ENCODE results near the gene CDHR4.
"Not testable (repeated sequence)": the region's sequence is repeated elsewhere in the genome, so short reads cannot be mapped to it uniquely, and the experiment has no call there.

Gene CDHR4

DNA sequence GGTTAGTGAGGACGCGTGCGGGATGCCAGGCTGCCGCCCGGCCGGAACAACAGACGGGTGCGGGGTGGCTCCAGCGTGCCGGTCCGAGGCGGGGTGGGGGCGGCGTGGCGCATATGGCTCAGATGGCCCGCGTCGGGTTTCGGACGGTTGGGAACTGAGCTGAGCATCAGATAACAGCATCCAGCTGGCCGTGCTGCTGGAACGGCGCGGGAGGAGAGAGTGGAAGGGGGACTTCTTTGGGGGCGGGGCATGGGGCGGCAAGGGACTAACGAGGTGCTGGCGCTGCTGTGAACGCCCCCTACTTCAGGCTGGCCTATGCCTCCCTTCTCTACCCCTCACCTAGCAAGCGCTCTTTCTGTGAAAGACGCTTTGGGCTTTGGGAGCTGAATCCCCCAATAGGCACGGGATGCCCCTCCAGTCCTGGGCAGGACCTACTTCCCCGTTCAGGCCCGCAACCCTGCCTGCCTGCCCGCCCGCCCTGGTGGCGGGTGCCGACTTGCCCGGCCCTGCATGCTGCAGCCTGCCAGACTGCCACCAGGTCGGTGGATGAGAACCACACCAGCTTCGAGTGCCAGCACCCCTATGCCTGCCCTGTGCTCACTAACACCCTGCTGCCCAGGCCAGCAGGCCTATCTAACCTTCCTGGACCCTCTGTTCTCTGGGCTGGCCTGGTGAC is 3.9 kb upstream of the CDHR4 start:
- no peak for DNase-seq

- DNase-seq, result peak; percentile 27
These were observed 3.2 kb upstream of the CDHR4 start, which contains the start of gene INKA1 for GRCh38 chr3:49802719-49803464. INKA1 (plus strand) TSS chr3:49803261; CDS start chr3:49803393, 132 bp downstream.

GRCh38 chr3:49801160-49801559 is 1.5 kb upstream of the CDHR4 start:
- no peak for DNase-seq

- DNase-seq, result no peak
These were observed 568 bp downstream of the CDHR4 start for GRCh38 chr3:49799105-49799504.

DNA sequence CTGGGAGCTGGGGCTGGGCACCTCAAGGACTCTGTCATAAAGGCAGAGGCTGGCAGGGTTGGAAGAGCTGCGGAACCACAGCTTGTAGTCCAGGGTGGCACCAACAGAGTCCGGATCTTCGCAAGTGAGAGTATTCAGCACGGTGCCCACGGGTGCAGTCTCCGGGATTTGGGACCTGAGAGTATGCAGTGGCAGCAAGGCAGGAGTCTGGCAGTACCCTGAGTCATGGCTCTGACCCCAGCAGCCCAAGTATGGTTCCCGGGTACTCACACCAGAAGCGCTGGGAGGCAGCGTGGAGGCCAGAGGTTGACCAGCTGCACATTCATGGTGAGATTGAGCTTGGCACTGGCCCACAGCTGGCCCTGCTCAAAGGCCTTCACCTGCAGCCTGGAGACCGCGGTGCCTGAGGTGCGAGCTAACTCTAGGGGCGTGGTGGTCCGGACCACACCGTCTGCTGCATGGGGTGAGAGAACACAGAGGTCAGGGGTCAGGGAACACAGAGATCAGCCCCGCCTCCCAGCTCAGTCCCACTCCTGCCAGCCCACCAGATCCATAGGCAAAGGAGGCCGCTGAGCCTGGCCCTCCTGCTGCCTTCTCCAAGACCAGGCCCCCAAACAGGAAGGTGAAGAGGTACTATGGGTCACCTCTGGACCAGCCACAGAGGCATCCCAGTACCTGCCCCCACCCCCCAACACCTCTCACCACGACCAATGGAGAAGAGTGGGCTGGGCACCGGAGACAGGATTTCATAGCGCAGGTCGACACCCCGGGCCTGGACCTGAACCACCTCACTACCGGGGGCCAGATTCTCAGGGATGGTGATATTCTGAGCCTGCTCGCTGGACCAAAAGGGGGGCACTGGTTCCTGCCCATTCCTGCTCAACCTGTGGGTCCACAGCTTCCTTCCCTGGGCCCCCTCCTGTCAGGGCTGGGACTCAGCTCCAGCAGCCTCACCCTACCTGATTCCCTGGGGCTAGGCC is 4.5 kb downstream of the CDHR4 start:
- DNase-seq, result no peak

DNA sequence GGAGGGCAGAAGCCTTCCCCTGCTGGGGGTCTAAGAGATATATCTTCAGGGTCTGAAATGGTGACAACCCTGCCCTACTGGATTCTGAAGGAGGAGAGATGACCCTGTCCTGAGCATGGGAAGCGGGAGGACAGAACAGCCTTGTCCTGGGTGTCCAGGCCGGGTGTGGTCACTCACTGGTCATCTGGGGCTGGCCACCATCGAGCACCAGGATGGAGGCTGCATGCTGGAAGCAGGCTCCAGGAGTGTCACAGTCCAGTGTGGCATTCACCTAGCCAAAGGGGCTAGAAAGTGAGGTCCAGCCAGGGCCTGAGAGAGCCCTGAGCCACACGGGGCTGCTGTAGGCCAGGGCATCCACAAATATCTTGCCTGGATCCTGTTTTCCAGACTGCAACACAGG is 5.2 kb downstream of the CDHR4 start:
- no peak for DNase-seq

DNA sequence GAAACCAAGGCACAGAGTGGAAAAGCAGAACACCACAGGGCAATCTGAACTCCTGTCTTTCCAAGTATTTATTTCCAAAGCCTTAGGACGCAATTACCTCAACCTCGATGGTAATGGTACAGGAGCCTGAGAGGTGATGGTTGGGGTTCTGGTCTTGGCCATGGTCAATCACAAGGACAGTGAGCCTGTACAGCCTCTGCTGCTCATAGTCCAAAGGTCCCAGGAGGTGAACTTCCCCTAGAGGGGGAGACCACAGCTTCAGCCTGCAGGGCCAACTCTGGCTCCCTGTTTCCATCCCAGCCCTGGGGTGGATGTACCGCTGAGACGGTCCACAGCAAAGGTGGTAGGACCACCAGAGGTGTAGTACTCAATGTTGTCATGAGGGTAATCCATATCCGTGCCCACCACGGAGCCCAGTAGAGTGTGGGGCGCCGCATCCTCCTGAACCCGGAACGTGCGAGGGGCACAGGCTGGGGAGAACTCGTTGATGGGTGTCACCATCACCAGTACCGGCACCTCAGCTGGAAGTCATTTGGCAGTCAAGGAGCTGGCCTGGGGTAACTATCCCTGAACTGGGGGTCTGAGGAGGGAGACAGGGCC is 6.1 kb downstream of the CDHR4 start:
- DNase-seq, result no peak

DNA sequence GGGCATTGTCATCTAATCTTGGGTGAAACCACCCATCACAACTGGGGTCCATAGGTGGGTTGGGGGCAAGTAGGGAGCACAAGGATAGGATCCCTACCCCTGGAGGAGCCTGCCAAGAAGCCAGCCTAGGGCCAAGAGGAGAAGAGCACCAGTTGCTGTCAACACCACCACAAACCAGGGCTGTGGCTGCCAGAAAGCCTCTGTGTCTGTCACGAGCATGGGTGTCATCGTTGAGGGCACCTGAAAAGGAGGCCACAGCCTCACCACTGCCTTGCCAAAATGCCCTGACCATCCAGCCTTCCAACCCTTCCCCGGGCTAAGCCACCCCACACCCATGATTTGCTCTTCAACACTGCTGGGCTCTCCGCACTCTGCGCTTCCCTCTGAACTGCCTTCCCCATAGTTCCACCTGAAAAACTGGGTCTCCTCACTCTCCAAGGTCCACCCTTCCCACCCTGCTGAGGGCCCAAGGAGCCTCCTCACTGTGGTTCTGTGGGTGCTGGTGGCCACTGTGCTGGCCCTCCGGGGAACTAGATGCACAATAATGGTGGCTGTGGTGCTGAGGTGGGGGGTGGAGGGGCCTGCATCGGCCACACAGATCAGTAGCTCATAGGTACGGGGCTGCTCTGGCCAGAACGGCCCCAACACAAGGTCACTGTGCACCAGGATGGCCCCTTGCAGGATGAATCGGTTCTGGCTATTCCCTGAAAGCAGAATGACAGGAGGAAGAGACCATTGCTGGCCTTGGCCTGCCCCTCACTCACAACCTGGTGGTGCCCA is 7.1 kb downstream of the CDHR4 start:
- DNase-seq, result no peak

- DNase-seq, result no peak
These were observed 8.1 kb downstream of the CDHR4 start for GRCh38 chr3:49791571-49791970.

DNA sequence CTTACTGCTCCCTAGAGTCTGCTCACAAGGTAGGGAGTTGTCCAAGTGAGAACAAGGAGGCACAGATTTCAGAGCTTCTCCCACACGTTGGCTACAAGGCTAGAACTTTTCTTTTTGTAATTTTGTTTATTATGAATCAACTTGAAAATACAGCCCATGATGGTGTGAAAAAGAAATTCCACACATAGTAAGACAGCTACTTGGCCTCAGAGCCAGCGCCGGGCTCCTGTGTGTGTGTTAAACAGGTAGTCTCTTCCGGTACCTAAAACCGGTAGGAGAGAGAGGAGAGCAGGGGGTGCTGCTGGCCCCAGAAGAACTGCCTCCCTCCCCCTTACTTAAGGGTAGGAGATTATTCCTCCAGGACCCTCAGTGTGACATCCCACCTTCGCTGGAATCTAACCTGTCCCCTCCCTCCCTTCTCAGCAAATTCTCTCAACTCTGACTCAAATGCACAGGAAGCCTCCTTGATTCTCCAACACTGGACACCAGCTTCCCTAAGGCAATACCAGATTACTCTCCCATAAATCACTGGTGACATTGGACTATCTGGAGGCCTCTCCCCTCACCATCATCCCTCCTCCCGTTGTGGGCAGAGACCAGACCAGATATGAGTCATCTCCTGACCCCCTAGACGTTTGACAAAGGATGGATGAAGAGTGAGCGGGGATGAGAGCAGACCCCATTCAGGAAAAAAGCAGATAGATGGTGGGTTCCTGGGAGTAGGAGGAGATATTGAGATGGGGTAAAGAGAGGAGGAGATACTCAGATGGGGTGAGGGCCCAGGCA is 8.9 kb downstream of the CDHR4 start:
- DNase-seq, result no peak

DNA sequence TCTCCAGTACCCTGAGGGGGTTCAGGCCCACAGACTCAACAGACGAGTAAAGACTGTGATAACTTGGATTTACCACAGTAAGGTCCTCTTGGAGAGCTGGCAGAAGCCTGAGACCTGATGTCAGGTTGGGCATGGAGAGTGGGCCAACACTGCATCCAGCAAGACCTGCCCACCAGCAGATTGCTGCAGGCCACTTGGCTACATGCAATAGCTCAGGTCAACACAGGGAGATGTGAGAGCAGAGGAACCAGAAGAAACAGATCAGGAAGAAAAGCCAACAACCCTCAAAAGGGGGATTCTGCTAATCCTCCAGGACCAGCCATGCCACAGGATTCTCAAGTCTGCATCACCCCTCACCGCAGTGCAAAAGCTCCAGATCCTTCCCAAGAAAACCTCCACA is 11.6 kb downstream of the CDHR4 start:
- no peak for DNase-seq

- DNase-seq, result no peak
These were observed 12.1 kb downstream of the CDHR4 start for GRCh38 chr3:49787536-49787935.

- DNase-seq, result no peak
These were observed 12.6 kb downstream of the CDHR4 start for GRCh38 chr3:49787182-49787464.

DNA sequence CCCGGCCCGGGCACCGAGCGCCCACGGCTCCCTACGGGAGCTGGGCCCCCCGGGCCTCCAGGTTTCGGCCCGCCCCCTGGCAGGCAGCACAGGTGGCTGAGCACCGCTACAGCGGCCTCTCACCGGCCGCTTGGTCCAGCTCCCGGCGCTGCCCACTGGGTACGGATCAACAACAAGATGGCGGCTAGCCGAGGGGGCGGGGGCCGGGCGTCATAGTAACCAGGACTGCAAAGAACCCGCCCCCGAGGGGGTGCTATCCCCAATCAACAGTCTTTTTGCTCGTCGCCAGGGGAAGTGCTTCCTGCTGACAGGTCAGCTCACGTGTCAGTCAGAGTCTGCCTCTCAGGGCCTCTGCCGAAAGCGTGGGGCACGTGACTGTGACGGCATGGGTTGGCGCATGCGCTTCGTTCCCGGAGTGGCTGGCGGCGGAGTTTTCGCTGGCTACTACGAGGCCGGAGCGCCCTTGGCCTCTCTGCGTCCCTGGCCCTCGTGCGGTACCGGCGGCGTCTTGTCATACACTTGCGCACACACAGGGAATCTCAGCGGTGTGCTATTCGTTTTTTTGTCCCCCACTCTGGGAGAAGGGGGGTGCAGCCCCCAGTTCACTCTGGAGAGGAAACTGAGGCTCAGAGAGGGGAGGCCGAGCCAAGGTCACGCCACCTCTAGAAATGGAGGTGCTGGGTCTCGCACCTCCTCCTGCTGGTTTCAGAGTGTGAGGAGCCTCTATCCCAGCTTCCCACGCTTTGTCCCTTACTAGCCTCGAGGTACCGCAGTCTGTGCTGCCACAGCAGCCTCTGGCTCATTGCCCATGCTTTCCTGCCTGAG is 13.1 kb downstream of the CDHR4 start, which contains the start of gene IP6K1:
TSS of gene IP6K1 (minus strand) at position 186 of the 825 bp plus-strand sequence. CDS start 38,502 bp downstream, outside the sequence.
- DNase-seq, result peak; percentile 95

DNA sequence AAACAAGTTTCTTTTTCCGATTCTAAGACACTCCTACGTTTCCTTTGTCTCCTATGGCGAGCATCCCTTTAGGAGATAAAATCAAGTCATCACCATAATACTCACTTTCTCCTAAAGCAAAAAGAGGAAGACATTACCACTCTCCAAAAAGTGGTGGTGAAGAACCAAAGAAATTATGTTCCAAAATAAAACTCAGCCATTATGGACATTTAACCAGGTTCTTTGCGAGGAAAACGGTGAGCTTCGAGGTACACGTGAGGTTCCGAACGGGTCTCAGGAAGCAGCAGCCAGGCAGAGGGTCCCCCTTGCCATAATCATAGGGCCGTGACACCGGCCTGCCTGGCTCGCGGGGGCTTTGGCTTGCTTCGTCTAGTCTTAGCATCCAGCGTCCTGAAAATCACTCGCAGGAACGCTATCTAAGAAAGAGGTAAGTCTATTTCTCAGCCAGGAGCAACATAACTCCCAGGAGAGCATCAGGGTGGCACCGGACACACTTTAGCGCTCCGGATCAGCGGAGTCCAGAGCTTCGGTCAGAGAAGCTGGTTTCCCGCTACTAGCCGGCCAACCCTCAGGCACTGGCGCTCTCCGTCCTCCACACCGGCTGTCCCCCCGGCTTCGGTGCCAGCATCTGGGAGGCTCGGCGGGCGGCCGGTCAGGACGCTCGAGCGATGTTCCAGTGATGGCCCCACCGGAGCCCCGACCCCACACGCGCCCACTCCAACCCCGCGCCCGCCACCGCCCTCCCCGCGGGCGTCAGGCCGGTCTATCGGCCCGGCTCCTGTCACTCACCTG is 13.9 kb downstream of the CDHR4 start:
- DNase-seq, result no peak

DNA sequence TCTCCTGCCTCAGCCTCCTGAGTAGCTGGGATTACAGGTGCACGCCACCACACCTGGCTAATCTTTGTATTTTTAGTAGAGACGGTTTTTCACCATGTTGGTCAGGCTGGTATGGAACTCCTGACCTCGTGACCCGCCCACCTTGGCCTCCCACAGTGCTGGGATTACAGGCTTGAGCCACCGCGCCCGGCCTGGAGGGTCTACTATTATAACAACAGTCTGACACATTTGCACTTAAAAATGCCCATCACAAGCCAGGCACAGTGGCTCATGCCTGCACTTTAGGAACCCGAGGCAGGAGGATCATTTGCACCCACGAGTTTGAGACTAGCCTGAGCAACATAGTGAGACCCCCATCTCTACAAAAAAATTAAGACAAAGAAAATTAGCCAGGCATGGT is 17.4 kb downstream of the CDHR4 start:
- not testable (repeated sequence) for DNase-seq

DNA sequence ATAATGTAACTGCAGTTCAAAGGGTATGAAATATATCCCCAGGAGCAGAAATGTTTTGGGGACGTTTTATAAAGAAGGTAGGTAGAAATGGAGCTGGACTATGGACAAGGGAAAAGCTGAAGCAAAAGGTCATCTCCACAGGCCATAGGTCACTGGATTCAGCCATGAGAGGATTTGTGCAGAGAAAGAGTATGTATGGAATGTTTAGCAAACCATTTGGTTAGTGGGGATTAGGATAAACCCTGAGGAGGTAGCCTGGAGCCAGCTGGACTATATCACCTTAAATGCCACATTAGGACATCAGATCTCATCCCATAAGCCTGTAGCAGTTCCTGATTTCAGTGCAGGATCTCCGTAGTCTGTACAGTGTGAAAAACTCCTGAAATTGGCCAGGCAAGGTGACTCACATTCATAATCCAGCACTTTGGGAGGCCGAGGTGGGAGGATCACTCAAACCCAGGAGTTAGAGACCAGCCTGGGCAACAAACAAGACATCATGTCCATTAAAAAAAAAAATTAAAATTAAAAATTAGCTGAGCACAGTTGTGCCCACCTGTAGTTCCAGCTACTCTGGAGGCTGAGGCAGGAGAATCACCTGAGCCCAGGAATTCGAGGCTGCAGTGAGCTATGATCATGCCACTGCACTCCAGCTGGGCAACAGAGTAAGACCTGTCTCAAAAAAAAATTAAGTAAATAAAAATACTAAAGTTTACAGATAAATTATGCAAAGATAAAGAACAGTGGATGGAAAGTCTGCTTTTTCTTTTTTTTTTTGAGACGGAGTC is 18.1 kb downstream of the CDHR4 start:
- no peak for DNase-seq

GRCh38 chr3:49780975-49781365 is 18.7 kb downstream of the CDHR4 start:
- not testable (repeated sequence) for DNase-seq

Data from NCI-H748 treated with DMSO at 0.1 percent for 48 hours (cell line).